Astrocyte (in vitro differentiated cells and primary cell): ENCODE measurements around the gene PAK2.

Experiments used
- CTCF ChIP-seq: IDR thresholded peaks from 2 replicates; pipeline ENCODE4 v1.5.1; 2011; ENCODE audit warnings: low read depth, mild to moderate bottlenecking, inconsistent platforms, low read length, moderate library complexity; ENCODE audit not compliant: insufficient read depth
- EZH2 ChIP-seq: IDR thresholded peaks from 2 replicates; pipeline ENCODE4 v1.6.1; 2012; ENCODE audit warnings: mild to moderate bottlenecking, low read length, inconsistent platforms; ENCODE audit not compliant: insufficient read depth

DNA sequence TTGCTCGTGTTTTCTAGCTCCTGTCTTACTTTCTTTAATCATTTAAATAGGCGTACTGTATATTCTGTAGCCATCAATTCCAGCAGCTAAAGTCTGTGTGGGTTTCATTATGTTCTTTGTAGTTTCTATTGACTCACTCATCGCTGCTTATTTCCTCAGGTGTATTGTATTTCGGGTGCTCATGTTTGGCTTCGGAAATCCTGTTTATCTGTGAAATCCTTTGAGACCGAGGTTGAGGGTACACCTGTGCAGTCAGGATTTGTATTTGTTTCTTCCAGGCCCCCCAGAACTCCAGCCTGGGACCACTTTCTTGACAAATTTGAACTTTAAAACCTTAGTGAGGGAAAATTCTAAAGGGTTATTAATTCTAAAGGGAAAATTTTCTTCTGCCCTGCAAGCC is 2.0 kb upstream of the PAK2 start:
- TF ChIP-seq CTCF (no peak), EZH2 (no peak)
